Measurements from ENCODE around the gene DYRK4. TPM values are rescaled to one million over a fixed set of nuclear protein-coding genes. Genes with fewer than 3 reads are reported as not detected.
A peak's percentile ranks its signal among the peaks of the same experiment; 100 is the strongest.

DYRK4 gene
- total RNA-seq, 2 experiments from 2014 or later, result 22.8 to 28.8 TPM

GRCh38 chr12:4579305-4580102, 17.5 kb downstream of the DYRK4 start:
- Mint-ChIP-seq H3K27ac (no peak overlapping the region), H3K27me3 (peaks cover 18% of the 10 kb centered on the region), H3K9me3 (ENCODE audit: low read depth) (no peaks in the 10 kb centered on the region), H3K36me3 (no peaks in the 10 kb centered on the region), H3K4me1 (no peaks in the 10 kb centered on the region), H3K4me3 (no peak overlapping the region)
- ATAC-seq (no peak), DNase-seq (no peak)
- CTCF ChIA-PET, result interaction anchor here (1.2 to 1.8 kb wide), 2 partner anchors 15 to 25 kb away, joined by 3 to 4 read pairs; no protein-coding TSS in a partner anchor

GRCh38 chr12:4580281-4580688, 18.3 kb downstream of the DYRK4 start:
- CTCF ChIA-PET, result interaction anchor here (1.2 to 1.8 kb wide), 2 partner anchors 15 to 24 kb away, joined by 3 to 4 read pairs; no protein-coding TSS in a partner anchor
- no peaks in the 10 kb centered on the region for H3K9me3 Mint-ChIP-seq (ENCODE audit: low read depth)
- H3K36me3 Mint-ChIP-seq, result no peaks in the 10 kb centered on the region
- ATAC-seq (no peak), DNase-seq (no peak)
- H3K4me1 Mint-ChIP-seq, result no peaks in the 10 kb centered on the region
- H3K27me3 Mint-ChIP-seq, result peaks cover 18% of the 10 kb centered on the region
- H3K4me3 Mint-ChIP-seq, result no peak overlapping the region
- H3K27ac Mint-ChIP-seq, result no peak overlapping the region

GRCh38 chr12:4584281-4584680, 22.3 kb downstream of the DYRK4 start:
- Mint-ChIP-seq H3K27ac (no peak overlapping the region), H3K9me3 (ENCODE audit: low read depth) (no peaks in the 10 kb centered on the region), H3K36me3 (no peaks in the 10 kb centered on the region), H3K4me1 (no peaks in the 10 kb centered on the region), H3K27me3 (peaks cover 3% of the 10 kb centered on the region), H3K4me3 (no peak overlapping the region)
- ATAC-seq, result no peak
- DNase-seq, result no peak
- CTCF ChIA-PET, result no interaction called here

- CTCF ChIA-PET, result no interaction called here
- DNase-seq (no peak), ATAC-seq (no peak)
- no peak overlapping the region for H3K27ac Mint-ChIP-seq
- H3K4me1 Mint-ChIP-seq, result no peaks in the 10 kb centered on the region
- no peaks in the 10 kb centered on the region for H3K36me3 Mint-ChIP-seq
- no peak overlapping the region for H3K4me3 Mint-ChIP-seq
- H3K27me3 Mint-ChIP-seq, result peaks cover 3% of the 10 kb centered on the region
- H3K9me3 Mint-ChIP-seq (ENCODE audit: low read depth), result no peaks in the 10 kb centered on the region
Observed at GRCh38 chr12:4584896-4585295, 22.9 kb downstream of the DYRK4 start.

GRCh38 chr12:4586500-4586899, 24.5 kb downstream of the DYRK4 start:
- H3K4me3 Mint-ChIP-seq, result no peak overlapping the region
- no peaks in the 10 kb centered on the region for H3K36me3 Mint-ChIP-seq
- H3K4me1 Mint-ChIP-seq, result no peaks in the 10 kb centered on the region
- no peaks in the 10 kb centered on the region for H3K27me3 Mint-ChIP-seq
- no peaks in the 10 kb centered on the region for H3K9me3 Mint-ChIP-seq (ENCODE audit: low read depth)
- no peak overlapping the region for H3K27ac Mint-ChIP-seq
- DNase-seq, result no peak
- no peak for ATAC-seq
- CTCF ChIA-PET, result no interaction called here

- H3K9me3 Mint-ChIP-seq (ENCODE audit: low read depth), result no peaks in the 10 kb centered on the region
Observed at GRCh38 chr12:4587108-4587507, 25.1 kb downstream of the DYRK4 start.

GRCh38 chr12:4588916-4589315, 26.9 kb downstream of the DYRK4 start:
- H3K27ac Mint-ChIP-seq, result no peak overlapping the region
- no peaks in the 10 kb centered on the region for H3K4me1 Mint-ChIP-seq
- no peaks in the 10 kb centered on the region for H3K27me3 Mint-ChIP-seq
- no peak for ATAC-seq
- H3K36me3 Mint-ChIP-seq, result no peaks in the 10 kb centered on the region
- H3K9me3 Mint-ChIP-seq (ENCODE audit: low read depth), result no peaks in the 10 kb centered on the region
- H3K4me3 Mint-ChIP-seq, result no peak overlapping the region
- CTCF ChIA-PET, result no interaction called here
- no peak for DNase-seq

More at GRCh38 chr12:4587108-4587507, 25.1 kb downstream of the DYRK4 start:
- no peak for ATAC-seq
- Mint-ChIP-seq H3K27me3 (no peaks in the 10 kb centered on the region), H3K4me1 (no peaks in the 10 kb centered on the region), H3K27ac (no peak overlapping the region), H3K4me3 (no peak overlapping the region), H3K36me3 (no peaks in the 10 kb centered on the region)
- CTCF ChIA-PET, result interaction anchor here (1.1 kb wide), 1 partner anchor 16 kb away, joined by 3 read pairs; no protein-coding TSS in a partner anchor
- DNase-seq, result no peak

- H3K4me3 Mint-ChIP-seq, result no peak overlapping the region
- H3K36me3 Mint-ChIP-seq, result no peaks in the 10 kb centered on the region
- DNase-seq (no peak), ATAC-seq (no peak)
- no peaks in the 10 kb centered on the region for H3K9me3 Mint-ChIP-seq (ENCODE audit: low read depth)
- no peaks in the 10 kb centered on the region for H3K4me1 Mint-ChIP-seq
- CTCF ChIA-PET, result no interaction called here
- no peak overlapping the region for H3K27ac Mint-ChIP-seq
- H3K27me3 Mint-ChIP-seq, result peaks cover 5% of the 10 kb centered on the region
Observed at GRCh38 chr12:4589941-4590340, 27.9 kb downstream of the DYRK4 start.

- no peaks in the 10 kb centered on the region for H3K9me3 Mint-ChIP-seq (ENCODE audit: low read depth)
- DNase-seq (no peak), ATAC-seq (no peak)
- H3K27ac Mint-ChIP-seq, result no peak overlapping the region
- peaks cover 5% of the 10 kb centered on the region for H3K27me3 Mint-ChIP-seq
- CTCF ChIA-PET, result interaction anchor here (5.4 kb wide), 1 partner anchor 14 kb away, joined by 24 read pairs; no protein-coding TSS in a partner anchor
- H3K4me1 Mint-ChIP-seq, result no peaks in the 10 kb centered on the region
- no peaks in the 10 kb centered on the region for H3K36me3 Mint-ChIP-seq
- no peak overlapping the region for H3K4me3 Mint-ChIP-seq
Observed at GRCh38 chr12:4591180-4591687, 29.2 kb downstream of the DYRK4 start.

- no peaks in the 10 kb centered on the region for H3K9me3 Mint-ChIP-seq (ENCODE audit: low read depth)
- no peaks in the 10 kb centered on the region for H3K36me3 Mint-ChIP-seq
- no peak overlapping the region for H3K27ac Mint-ChIP-seq
- H3K27me3 Mint-ChIP-seq, result peaks cover 5% of the 10 kb centered on the region
- H3K4me3 Mint-ChIP-seq, result no peak overlapping the region
- peaks cover 7% of the 10 kb centered on the region for H3K4me1 Mint-ChIP-seq
- ATAC-seq (no peak), DNase-seq (no peak)
- CTCF ChIA-PET, result interaction anchor here (1.3 to 5.4 kb wide), 3 partner anchors 9 to 46 kb away, joined by 3 to 24 read pairs (median 5); no protein-coding TSS in a partner anchor
Observed at GRCh38 chr12:4595881-4596280, 33.9 kb downstream of the DYRK4 start.

GRCh38 chr12:4603421-4603820, 41.4 kb downstream of the DYRK4 start:
- H3K4me1 Mint-ChIP-seq, result peaks cover 16% of the 10 kb centered on the region
- peaks cover 2% of the 10 kb centered on the region for H3K36me3 Mint-ChIP-seq
- H3K27me3 Mint-ChIP-seq, result peaks cover 17% of the 10 kb centered on the region
- DNase-seq, result no peak
- no peaks in the 10 kb centered on the region for H3K9me3 Mint-ChIP-seq (ENCODE audit: low read depth)
- ATAC-seq, result no peak
- CTCF ChIA-PET, result interaction anchor here (1.2 to 2.9 kb wide), 4 partner anchors 18 to 254 kb away, joined by 3 to 14 read pairs (median 5); partner anchors contain the start of genes AKAP3 and NDUFA9
- H3K27ac Mint-ChIP-seq, result no peak overlapping the region
- no peak overlapping the region for H3K4me3 Mint-ChIP-seq

- peaks cover 2% of the 10 kb centered on the region for H3K36me3 Mint-ChIP-seq
- ATAC-seq, result no peak
- CTCF ChIA-PET, result interaction anchor here (0.7 to 2.9 kb wide), 13 partner anchors 9 to 253 kb away, joined by 3 to 24 read pairs (median 4); partner anchors contain the start of genes AKAP3 and NDUFA9
Observed at GRCh38 chr12:4603946-4604345, 41.9 kb downstream of the DYRK4 start.

GRCh38 chr12:4604684-4605193, 42.7 kb downstream of the DYRK4 start:
- Mint-ChIP-seq H3K4me1 (peaks cover 16% of the 10 kb centered on the region), H3K9me3 (ENCODE audit: low read depth) (no peaks in the 10 kb centered on the region), H3K36me3 (peaks cover 4% of the 10 kb centered on the region), H3K4me3 (peak overlapping the region; percentile 98), H3K27ac (peak overlapping the region; percentile 87), H3K27me3 (peaks cover 17% of the 10 kb centered on the region)
- peak; percentile 96 for ATAC-seq
- CTCF ChIA-PET, result interaction anchor here (0.6 to 2.9 kb wide), 18 partner anchors 8 to 805 kb away, joined by 3 to 24 read pairs (median 4); partner anchors contain the start of genes AKAP3 and NDUFA9
- DNase-seq, result peak; percentile 89

More at GRCh38 chr12:4603946-4604345, 41.9 kb downstream of the DYRK4 start:
- Mint-ChIP-seq H3K4me3 (no peak overlapping the region), H3K27ac (no peak overlapping the region), H3K27me3 (peaks cover 17% of the 10 kb centered on the region), H3K9me3 (ENCODE audit: low read depth) (no peaks in the 10 kb centered on the region), H3K4me1 (peaks cover 16% of the 10 kb centered on the region)
- no peak for DNase-seq

Measured in activated CD8-positive, alpha-beta memory T cell treated with anti-CD3 and anti-CD28 coated beads, Interleukin-2, amount 10 ng/mL, durations not matched to agents 7 days and 5 days (primary cell).